VCaP (cell line): Measurements from ENCODE around the gene MGLL.

ENCODE experiments used
- H3K27ac ChIP-seq: fragments of 450-650 bp; 2 replicates; pipeline ENCODE4 v1.5.1; 2017
- CTCF ChIP-seq: fragments of 450-650 bp; conservative IDR thresholded peaks from 2 replicates; pipeline ENCODE4 v1.5.1; 2017; ENCODE audit warnings: mild to moderate bottlenecking, moderate library complexity

Gene MGLL

DNA sequence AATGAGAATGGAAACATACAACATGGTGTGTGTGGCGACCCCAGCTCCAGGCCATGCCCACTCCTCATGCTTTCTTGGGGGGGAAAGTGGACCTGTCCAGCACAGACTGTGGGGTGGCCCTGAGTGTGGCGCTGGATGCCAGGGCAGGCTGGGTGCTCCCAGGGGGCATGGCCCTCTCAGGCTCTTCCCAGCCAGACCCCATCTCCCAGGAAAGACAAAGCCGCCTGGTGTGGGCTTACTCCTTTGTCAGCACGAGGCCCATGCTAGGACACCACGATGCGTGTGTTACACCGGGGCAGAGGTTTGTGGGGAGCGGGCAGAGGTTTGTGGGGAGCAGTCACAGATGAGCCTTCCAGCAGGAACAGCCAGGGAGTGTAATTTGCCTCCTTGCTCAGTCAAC, 81.1 kb downstream of the MGLL start:
- H3K27ac ChIP-seq: no peak overlapping the region
- no peak for TF ChIP-seq CTCF

GRCh38 chr3:127740136-127740915, 82.0 kb downstream of the MGLL start:
- peak overlapping the region; percentile 98 for H3K27ac ChIP-seq
- TF ChIP-seq CTCF: no peak

DNA sequence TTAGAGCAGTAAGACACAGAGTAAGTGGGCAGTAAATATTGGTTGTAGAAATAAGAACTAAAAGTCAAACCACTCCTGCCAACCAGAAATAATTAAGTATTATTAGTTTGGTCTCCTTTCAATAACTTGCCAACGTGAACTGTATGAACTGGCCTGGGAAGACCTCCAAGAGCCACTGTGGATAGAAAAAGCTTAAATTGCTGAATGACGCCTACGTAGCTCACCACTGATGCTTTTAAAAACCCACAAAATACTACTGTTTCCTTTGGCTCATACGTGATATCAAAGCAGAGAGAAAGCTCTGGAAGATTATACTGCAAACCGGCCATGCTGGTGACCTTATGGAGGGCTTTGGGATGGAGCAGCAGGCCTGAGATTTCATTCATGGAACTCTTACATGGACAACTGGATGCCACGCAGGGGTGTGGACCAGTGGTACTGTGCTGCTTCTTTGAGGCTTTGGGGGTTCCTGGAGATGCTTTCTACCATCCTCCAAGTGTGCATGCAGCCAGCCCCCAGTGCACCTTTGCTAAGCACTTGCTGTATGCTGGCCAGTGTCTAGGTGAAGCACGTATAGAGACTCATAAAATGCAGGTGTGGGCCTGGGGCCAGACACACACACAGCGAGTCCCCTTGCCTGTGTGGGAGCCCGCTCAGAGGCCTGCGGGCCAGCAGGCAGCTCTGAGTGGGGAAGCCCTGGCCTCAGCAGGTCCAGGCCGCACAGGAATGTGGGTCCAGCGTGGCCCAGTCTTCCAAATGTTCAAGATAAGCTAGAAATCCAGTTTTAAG, 82.8 kb downstream of the MGLL start:
- peak overlapping the region; percentile 98 for H3K27ac ChIP-seq
- no peak for TF ChIP-seq CTCF

DNA sequence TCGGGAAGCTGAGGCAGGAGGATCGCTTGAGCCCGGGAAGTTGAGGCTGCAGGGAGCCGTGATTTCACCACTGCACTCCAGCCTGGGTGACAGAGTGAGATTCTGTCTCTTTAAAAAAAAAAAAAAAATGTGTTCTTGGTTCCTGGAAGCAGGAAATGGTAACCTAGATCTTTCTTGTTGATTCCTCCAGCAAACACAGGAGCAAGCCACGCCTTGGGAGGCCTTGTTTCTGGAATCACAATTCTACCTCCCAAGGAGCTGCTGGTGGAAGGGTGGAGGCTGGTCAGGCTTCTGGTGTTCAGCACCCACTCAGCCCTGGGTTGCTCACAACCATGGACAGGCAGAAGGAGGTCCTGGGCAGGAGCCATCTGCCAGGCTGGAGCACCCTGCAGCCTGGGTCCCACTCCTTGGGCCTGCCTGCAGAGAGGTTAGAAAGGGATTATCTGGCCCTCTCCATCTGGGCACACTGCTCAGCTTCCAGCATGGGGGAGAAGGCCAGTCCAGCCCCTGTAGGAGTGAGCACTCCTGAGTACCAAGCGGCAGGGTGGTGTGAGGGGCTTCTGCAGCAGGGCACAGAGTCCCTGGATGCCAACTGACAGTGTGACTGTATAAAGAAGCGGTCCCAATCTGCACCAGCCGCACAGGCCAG, 84.0 kb downstream of the MGLL start:
- peak overlapping the region; percentile 98 for H3K27ac ChIP-seq
- TF ChIP-seq CTCF: no peak

DNA sequence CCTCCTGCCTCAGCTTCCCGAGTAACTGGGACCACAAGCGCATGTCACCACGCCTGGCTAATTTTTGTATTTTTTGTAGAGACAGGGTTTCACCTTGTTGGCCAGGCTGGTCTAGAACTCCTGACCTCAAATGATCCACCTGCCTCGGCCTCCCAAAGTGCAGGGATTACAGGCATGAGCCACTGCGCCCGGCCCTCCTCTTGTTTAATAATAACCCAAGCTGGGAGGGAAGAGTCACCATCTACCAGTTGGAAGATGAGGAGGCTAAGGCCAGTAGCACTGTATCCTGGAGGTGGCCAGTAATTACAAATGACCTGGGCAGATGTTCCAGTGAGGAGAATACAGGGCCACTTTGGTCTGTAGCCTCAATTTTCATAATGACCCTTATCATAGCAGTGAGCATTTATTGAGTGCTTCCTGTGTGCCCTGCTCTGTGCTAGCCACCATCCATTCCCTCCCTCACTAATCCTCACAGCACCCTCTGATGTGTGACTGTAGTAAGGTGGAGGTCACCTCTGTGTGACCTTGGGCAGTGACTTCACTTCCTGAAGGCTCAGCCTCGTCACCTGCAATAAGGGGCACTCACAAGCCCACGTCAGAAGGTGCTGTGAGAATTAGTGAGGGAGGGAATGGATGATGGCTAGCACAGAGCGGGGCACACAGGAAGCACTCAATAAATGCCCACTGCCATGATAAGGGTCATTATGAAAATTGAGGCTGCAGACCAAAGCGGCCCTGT, 85.3 kb downstream of the MGLL start:
- no peak for TF ChIP-seq CTCF
- H3K27ac ChIP-seq: peak overlapping the region; percentile 98

- peak overlapping the region; percentile 98 for H3K27ac ChIP-seq
These were observed 86.3 kb downstream of the MGLL start for GRCh38 chr3:127735767-127736693.

More at GRCh38 chr3:127735767-127736693, 86.3 kb downstream of the MGLL start:
- TF ChIP-seq CTCF: no peak
